ENCODE data around the gene SESN3. TPM values are rescaled to one million over a fixed set of nuclear protein-coding genes. Genes with fewer than 3 reads are reported as not detected.

Gene SESN3
- total RNA-seq, 1 experiment from 2014 or later: 34.9 TPM

- TF ChIP-seq, protein P1, sequence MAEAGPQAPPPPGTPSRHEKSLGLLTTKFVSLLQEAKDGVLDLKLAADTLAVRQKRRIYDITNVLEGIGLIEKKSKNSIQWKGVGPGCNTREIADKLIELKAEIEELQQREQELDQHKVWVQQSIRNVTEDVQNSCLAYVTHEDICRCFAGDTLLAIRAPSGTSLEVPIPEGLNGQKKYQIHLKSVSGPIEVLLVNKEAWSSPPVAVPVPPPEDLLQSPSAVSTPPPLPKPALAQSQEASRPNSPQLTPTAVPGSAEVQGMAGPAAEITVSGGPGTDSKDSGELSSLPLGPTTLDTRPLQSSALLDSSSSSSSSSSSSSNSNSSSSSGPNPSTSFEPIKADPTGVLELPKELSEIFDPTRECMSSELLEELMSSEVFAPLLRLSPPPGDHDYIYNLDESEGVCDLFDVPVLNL (CRISPR knock-in tag; IDR thresholded peaks at IDR 0.05; ENCODE audit: borderline replicate concordance, low read depth): no peak
- TF ChIP-seq, protein P2, sequence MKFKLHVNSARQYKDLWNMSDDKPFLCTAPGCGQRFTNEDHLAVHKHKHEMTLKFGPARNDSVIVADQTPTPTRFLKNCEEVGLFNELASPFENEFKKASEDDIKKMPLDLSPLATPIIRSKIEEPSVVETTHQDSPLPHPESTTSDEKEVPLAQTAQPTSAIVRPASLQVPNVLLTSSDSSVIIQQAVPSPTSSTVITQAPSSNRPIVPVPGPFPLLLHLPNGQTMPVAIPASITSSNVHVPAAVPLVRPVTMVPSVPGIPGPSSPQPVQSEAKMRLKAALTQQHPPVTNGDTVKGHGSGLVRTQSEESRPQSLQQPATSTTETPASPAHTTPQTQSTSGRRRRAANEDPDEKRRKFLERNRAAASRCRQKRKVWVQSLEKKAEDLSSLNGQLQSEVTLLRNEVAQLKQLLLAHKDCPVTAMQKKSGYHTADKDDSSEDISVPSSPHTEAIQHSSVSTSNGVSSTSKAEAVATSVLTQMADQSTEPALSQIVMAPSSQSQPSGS (CRISPR knock-in tag; IDR thresholded peaks at IDR 0.05; ENCODE audit: borderline replicate concordance, low read depth): no peak
- TF ChIP-seq NR2C2 (CRISPR knock-in tag; IDR thresholded peaks at IDR 0.05): no peak
- no peak for TF ChIP-seq NFE2L1 (CRISPR knock-in tag; IDR thresholded peaks at IDR 0.05)
- TF ChIP-seq GRHL2 (CRISPR knock-in tag; IDR thresholded peaks at IDR 0.05; ENCODE audit: insufficient replicate concordance, severe bottlenecking): no peak
- no peak for TF ChIP-seq NR1H2 (CRISPR knock-in tag; IDR thresholded peaks at IDR 0.05)
- TF ChIP-seq, protein P3, sequence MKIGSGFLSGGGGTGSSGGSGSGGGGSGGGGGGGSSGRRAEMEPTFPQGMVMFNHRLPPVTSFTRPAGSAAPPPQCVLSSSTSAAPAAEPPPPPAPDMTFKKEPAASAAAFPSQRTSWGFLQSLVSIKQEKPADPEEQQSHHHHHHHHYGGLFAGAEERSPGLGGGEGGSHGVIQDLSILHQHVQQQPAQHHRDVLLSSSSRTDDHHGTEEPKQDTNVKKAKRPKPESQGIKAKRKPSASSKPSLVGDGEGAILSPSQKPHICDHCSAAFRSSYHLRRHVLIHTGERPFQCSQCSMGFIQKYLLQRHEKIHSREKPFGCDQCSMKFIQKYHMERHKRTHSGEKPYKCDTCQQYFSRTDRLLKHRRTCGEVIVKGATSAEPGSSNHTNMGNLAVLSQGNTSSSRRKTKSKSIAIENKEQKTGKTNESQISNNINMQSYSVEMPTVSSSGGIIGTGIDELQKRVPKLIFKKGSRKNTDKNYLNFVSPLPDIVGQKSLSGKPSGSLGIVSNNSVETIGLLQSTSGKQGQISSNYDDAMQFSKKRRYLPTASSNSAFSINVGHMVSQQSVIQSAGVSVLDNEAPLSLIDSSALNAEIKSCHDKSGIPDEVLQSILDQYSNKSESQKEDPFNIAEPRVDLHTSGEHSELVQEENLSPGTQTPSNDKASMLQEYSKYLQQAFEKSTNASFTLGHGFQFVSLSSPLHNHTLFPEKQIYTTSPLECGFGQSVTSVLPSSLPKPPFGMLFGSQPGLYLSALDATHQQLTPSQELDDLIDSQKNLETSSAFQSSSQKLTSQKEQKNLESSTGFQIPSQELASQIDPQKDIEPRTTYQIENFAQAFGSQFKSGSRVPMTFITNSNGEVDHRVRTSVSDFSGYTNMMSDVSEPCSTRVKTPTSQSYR (CRISPR knock-in tag; IDR thresholded peaks at IDR 0.05): no peak
- TF ChIP-seq SMAD3 (CRISPR knock-in tag; IDR thresholded peaks at IDR 0.05; ENCODE audit: borderline replicate concordance): no peak
- no peak for TF ChIP-seq FOXK1 (CRISPR knock-in tag; IDR thresholded peaks at IDR 0.05)
Measured at GRCh38 chr11:95161248-95161647, 69.8 kb downstream of the SESN3 start (continued).

DNA sequence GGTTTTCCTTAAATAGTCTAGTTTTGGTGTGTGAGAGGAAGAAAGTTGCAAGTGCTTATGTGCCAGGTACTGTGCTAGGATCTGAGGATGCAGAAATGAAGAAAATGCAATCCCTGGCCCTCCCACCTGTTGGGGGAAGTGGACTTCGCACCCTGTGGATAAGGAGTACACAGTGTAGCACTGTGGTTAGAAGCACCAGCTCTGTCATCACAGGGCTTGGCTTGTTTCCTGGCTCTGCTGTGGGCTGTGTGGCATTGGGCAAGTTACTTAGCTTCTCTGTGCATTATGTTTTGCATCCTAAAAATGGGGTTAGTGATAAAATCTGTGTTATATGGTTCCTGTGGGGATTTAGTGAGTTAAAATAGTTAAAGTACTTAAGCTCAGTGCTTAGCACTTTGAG, 73.2 kb downstream of the SESN3 start:
- Mint-ChIP-seq H3K4me1 (peaks cover 15% of the 10 kb centered on the region), H3K4me3 (no peak overlapping the region), H3K9me3 (peaks cover 10% of the 10 kb centered on the region), H3K27ac (no peak overlapping the region), H3K36me3 (peaks cover 8% of the 10 kb centered on the region; the same call in 1 of the 2 replicates), H3K27me3 (ENCODE audit: low read depth) (no peaks in the 10 kb centered on the region)
- ChIA-PET POLR2A (no interaction called here), CTCF (interaction anchor here (1.6 to 6.3 kb wide), 5 partner anchors 74 to 580 kb away, joined by 5 to 143 read pairs (median 10); partner anchors contain the start of gene SESN3)
- no peak for DNase-seq (ENCODE audit: low spot score)
- no peak for ATAC-seq
- TF ChIP-seq ZNF317 (CRISPR knock-in tag; IDR thresholded peaks at IDR 0.05; ENCODE audit: borderline replicate concordance, low read depth): no peak
- TF ChIP-seq, protein P4, sequence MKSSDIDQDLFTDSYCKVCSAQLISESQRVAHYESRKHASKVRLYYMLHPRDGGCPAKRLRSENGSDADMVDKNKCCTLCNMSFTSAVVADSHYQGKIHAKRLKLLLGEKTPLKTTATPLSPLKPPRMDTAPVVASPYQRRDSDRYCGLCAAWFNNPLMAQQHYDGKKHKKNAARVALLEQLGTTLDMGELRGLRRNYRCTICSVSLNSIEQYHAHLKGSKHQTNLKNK (CRISPR knock-in tag; IDR thresholded peaks at IDR 0.05): no peak
- TF ChIP-seq, protein P5, sequence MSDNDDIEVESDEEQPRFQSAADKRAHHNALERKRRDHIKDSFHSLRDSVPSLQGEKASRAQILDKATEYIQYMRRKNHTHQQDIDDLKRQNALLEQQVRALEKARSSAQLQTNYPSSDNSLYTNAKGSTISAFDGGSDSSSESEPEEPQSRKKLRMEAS (CRISPR knock-in tag; IDR thresholded peaks at IDR 0.05): no peak
- no peak for TF ChIP-seq FOXP4 (CRISPR knock-in tag; IDR thresholded peaks at IDR 0.05)
- no peak for TF ChIP-seq EMX1 (CRISPR knock-in tag; IDR thresholded peaks at IDR 0.05)
- TF ChIP-seq, protein P6, sequence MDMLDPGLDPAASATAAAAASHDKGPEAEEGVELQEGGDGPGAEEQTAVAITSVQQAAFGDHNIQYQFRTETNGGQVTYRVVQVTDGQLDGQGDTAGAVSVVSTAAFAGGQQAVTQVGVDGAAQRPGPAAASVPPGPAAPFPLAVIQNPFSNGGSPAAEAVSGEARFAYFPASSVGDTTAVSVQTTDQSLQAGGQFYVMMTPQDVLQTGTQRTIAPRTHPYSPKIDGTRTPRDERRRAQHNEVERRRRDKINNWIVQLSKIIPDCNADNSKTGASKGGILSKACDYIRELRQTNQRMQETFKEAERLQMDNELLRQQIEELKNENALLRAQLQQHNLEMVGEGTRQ (CRISPR knock-in tag; IDR thresholded peaks at IDR 0.05): no peak
- no peak for TF ChIP-seq NR3C1 (CRISPR knock-in tag; conservative IDR thresholded peaks at IDR 0.05; ENCODE audit: low read depth)
- TF ChIP-seq TCF7 (CRISPR knock-in tag; IDR thresholded peaks at IDR 0.05; ENCODE audit: low read depth): no peak
- TF ChIP-seq, protein P7, sequence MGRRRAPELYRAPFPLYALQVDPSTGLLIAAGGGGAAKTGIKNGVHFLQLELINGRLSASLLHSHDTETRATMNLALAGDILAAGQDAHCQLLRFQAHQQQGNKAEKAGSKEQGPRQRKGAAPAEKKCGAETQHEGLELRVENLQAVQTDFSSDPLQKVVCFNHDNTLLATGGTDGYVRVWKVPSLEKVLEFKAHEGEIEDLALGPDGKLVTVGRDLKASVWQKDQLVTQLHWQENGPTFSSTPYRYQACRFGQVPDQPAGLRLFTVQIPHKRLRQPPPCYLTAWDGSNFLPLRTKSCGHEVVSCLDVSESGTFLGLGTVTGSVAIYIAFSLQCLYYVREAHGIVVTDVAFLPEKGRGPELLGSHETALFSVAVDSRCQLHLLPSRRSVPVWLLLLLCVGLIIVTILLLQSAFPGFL (CRISPR knock-in tag; IDR thresholded peaks at IDR 0.05; ENCODE audit: borderline replicate concordance): no peak
- TF ChIP-seq ZNF423 (CRISPR knock-in tag; IDR thresholded peaks at IDR 0.05): no peak
- TF ChIP-seq, protein P8, sequence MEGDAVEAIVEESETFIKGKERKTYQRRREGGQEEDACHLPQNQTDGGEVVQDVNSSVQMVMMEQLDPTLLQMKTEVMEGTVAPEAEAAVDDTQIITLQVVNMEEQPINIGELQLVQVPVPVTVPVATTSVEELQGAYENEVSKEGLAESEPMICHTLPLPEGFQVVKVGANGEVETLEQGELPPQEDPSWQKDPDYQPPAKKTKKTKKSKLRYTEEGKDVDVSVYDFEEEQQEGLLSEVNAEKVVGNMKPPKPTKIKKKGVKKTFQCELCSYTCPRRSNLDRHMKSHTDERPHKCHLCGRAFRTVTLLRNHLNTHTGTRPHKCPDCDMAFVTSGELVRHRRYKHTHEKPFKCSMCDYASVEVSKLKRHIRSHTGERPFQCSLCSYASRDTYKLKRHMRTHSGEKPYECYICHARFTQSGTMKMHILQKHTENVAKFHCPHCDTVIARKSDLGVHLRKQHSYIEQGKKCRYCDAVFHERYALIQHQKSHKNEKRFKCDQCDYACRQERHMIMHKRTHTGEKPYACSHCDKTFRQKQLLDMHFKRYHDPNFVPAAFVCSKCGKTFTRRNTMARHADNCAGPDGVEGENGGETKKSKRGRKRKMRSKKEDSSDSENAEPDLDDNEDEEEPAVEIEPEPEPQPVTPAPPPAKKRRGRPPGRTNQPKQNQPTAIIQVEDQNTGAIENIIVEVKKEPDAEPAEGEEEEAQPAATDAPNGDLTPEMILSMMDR (IDR thresholded peaks at IDR 0.05): no peak
- TF ChIP-seq NR1H2 (CRISPR knock-in tag; IDR thresholded peaks at IDR 0.05): no peak
- TF ChIP-seq MLX (CRISPR knock-in tag; IDR thresholded peaks at IDR 0.05): no peak
- TF ChIP-seq KAT7 (CRISPR knock-in tag; IDR thresholded peaks at IDR 0.05; ENCODE audit: borderline replicate concordance): no peak

All from WTC11 (cell line).